BLaER1 treated with 17β-estradiol and CSF1 and Interleukin-3, amounts not matched to agents 10 nM and 100 nM (cell line): ENCODE results near the gene NUP188.

Experiments
- H3K27ac ChIP-seq, 11 experiments: shearing (Covaris generic); formaldehyde crosslinking; 2 replicates each; pipeline ENCODE4 v1.8.1; 2022
- H3K27me3 ChIP-seq, 11 experiments: shearing (Covaris generic); formaldehyde crosslinking; 2 replicates each; pipeline ENCODE4 v1.8.1; 2022
- H3K36me3 ChIP-seq, 11 experiments: shearing (Covaris generic); formaldehyde crosslinking; 2 replicates each; pipeline ENCODE4 v1.8.1; 2022
- H3K4me1 ChIP-seq, 10 experiments: shearing (Covaris generic); formaldehyde crosslinking; 2 replicates each; pipeline ENCODE4 v1.8.1; 2022
- H3K4me2 ChIP-seq, 11 experiments: shearing (Covaris generic); formaldehyde crosslinking; 2 replicates each; pipeline ENCODE4 v1.8.1; 2022
- H3K4me3 ChIP-seq, 10 experiments: shearing (Covaris generic); formaldehyde crosslinking; 2 replicates each; pipeline ENCODE4 v1.8.1; 2022
- H3K9ac ChIP-seq, 11 experiments: shearing (Covaris generic); formaldehyde crosslinking; 2 replicates each; pipeline ENCODE4 v1.8.1; 2022
- H3K9me3 ChIP-seq, 11 experiments: shearing (Covaris generic); formaldehyde crosslinking; replicated peaks in 1 of 11; 2 replicates each; pipeline ENCODE4 v1.8.1; 2022
- H4K20me1 ChIP-seq, 11 experiments: shearing (Covaris generic); formaldehyde crosslinking; 2 replicates each; pipeline ENCODE4 v1.8.1; 2022
- Cebpa-rat ChIP-seq, 11 experiments: shearing (Covaris generic); IDR thresholded peaks; 2 replicates each; pipeline ENCODE4 v1.8.1; 2022

Gene NUP188

GRCh38 chr9:129037767-129038098 is 90.2 kb downstream of the NUP188 start:
- H3K36me3 ChIP-seq: peaks cover 24 to 35% (median 31%) of the 10 kb centered on the region in 11 experiments
- peak overlapping the region; percentile 86 to 99 (median 97) for H3K4me2 ChIP-seq
- peaks cover 25 to 33% (median 27%) of the 10 kb centered on the region in 10 experiments for H3K4me1 ChIP-seq
- H4K20me1 ChIP-seq: peaks cover 0 to 55% (median 40%) of the 10 kb centered on the region in 11 experiments; a peak in 18 of 22 replicates
- H3K4me3 ChIP-seq: peak overlapping the region; percentile 85 to 98 (median 94)
- H3K9me3 ChIP-seq: no peaks in the 10 kb centered on the region
- H3K27me3 ChIP-seq: no peaks in the 10 kb centered on the region
- peak overlapping the region in 8 of 11 experiments; percentile 10 to 84 (median 70); a peak in 11 of 22 replicates for H3K27ac ChIP-seq
- TF ChIP-seq Cebpa-rat (IDR thresholded peaks at IDR 0.05): no peak
- H3K9ac ChIP-seq: peak overlapping the region; percentile 72 to 91 (median 86)

GRCh38 chr9:129038109-129038852 is 90.8 kb downstream of the NUP188 start:
- Histone ChIP-seq H3K27me3 (no peaks in the 10 kb centered on the region), H3K4me1 (peaks cover 25 to 33% (median 27%) of the 10 kb centered on the region in 10 experiments), H3K4me2 (peak overlapping the region; percentile 86 to 99 (median 97)), H3K36me3 (peaks cover 27 to 41% (median 36%) of the 10 kb centered on the region in 11 experiments), H3K4me3 (peak overlapping the region; percentile 85 to 98 (median 94); a peak in 16 of 20 replicates), H3K9ac (peak overlapping the region; percentile 72 to 91 (median 86)), H3K27ac (peak overlapping the region in 7 of 11 experiments; percentile 10 to 84 (median 79); a peak in 7 of 22 replicates), H4K20me1 (peaks cover 0 to 55% (median 40%) of the 10 kb centered on the region in 11 experiments; a peak in 18 of 22 replicates), H3K9me3 (no peaks in the 10 kb centered on the region)
- no peak for TF ChIP-seq Cebpa-rat (IDR thresholded peaks at IDR 0.05)

GRCh38 chr9:129040113-129040643 is 92.7 kb downstream of the NUP188 start:
- peak overlapping the region in 2 of 11 experiments; percentile 23 to 31; a peak in 2 of 22 replicates for H3K9ac ChIP-seq
- no peak overlapping the region for H3K4me3 ChIP-seq
- H3K4me1 ChIP-seq: peaks cover 25 to 33% (median 27%) of the 10 kb centered on the region in 10 experiments
- TF ChIP-seq Cebpa-rat (IDR thresholded peaks at IDR 0.05): no peak
- no peak overlapping the region for H3K4me2 ChIP-seq
- no peak overlapping the region for H3K27ac ChIP-seq
- peaks cover 0 to 57% (median 40%) of the 10 kb centered on the region in 11 experiments; a peak in 18 of 22 replicates for H4K20me1 ChIP-seq
- no peaks in the 10 kb centered on the region for H3K9me3 ChIP-seq
- peaks cover 46 to 60% (median 55%) of the 10 kb centered on the region in 11 experiments for H3K36me3 ChIP-seq
- H3K27me3 ChIP-seq: no peaks in the 10 kb centered on the region

DNA sequence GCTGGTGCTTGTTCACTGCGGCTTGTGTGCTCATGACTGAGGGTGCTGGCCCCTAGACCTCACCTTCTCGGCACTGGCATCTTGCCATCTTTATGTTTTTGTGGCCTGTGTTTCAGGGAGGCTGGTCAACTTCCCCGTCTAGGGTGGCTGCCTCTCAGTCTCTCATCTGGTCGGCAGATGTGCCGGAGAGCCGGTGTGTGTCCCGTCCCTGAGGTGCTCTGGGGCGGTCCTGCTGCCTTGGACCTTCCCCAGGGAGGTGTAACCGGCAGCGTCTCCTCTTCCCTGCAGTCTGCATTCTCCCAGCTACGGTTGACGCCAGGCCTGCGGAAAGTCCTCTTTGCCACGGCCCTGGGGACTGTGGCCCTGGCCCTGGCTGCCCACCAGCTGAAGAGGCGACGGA is 94.5 kb downstream of the NUP188 start:
- TF ChIP-seq Cebpa-rat (IDR thresholded peaks at IDR 0.05): no peak
- no peak overlapping the region for H3K27ac ChIP-seq
- no peak overlapping the region for H3K4me3 ChIP-seq
- no peaks in the 10 kb centered on the region for H3K9me3 ChIP-seq
- peaks cover 19 to 23% (median 21%) of the 10 kb centered on the region in 10 experiments for H3K4me1 ChIP-seq
- H3K27me3 ChIP-seq: no peaks in the 10 kb centered on the region
- H4K20me1 ChIP-seq: peaks cover 0 to 54% (median 36%) of the 10 kb centered on the region in 11 experiments; a peak in 18 of 22 replicates
- H3K36me3 ChIP-seq: peaks cover 59 to 78% (median 71%) of the 10 kb centered on the region in 11 experiments
- no peak overlapping the region for H3K4me2 ChIP-seq
- no peak overlapping the region; a peak in 1 of 22 replicates for H3K9ac ChIP-seq

DNA sequence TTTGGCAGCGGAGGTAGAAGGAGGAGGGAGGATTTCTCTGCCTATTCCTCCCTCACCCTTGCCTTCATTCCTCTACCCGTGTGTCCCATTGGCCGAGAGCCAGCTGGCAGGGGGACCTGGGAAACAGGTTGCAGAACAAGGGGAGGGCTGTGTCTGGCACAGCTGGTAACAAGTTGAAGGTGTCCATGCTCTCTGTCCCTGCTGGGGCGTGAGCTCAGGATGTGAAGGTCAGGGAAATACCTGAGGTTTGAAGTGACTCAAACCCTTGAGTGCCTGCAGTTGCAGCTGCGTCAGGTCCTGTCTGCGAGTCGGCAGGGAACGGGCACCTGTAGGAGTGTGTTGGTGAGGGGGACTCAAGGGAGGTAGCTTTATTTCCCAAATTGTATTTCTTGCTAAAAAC is 105.1 kb downstream of the NUP188 start:
- no peak overlapping the region for H3K27ac ChIP-seq
- H3K4me1 ChIP-seq: peaks cover 0 to 4% (median 1%) of the 10 kb centered on the region in 10 experiments; a peak in 9 of 20 replicates
- no peak overlapping the region for H3K4me2 ChIP-seq
- no peak overlapping the region for H3K9ac ChIP-seq
- H3K36me3 ChIP-seq: peaks cover 84 to 100% (median 94%) of the 10 kb centered on the region in 11 experiments
- TF ChIP-seq Cebpa-rat (IDR thresholded peaks at IDR 0.05): no peak
- H3K9me3 ChIP-seq: no peaks in the 10 kb centered on the region
- H3K27me3 ChIP-seq: no peaks in the 10 kb centered on the region
- H3K4me3 ChIP-seq: no peak overlapping the region
- H4K20me1 ChIP-seq: peaks cover 0 to 12% (median 0%) of the 10 kb centered on the region in 11 experiments; a peak in 5 of 22 replicates

DNA sequence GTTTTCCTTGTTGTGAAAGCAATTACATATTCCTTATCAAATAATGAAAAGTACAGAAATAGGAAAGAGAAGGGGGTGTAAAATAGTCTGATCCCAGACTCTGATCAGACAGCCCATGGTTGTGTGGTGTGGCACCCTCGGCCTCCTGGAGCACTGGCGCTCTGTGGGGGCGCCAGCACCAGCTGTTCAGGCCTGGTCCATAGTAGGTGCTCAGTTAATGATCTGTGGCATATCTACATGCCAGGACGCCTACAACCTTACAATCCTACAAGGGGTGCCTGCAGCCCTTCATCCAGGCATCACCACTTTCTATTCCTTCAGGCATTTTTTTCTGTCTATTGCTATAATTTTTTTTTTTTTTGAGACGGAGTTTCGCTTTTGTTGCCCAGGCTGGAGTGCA is 105.5 kb downstream of the NUP188 start:
- H3K4me3 ChIP-seq: no peak overlapping the region
- H3K4me1 ChIP-seq: peaks cover 0 to 8% (median 6%) of the 10 kb centered on the region in 10 experiments; a peak in 14 of 20 replicates
- H3K27ac ChIP-seq: no peak overlapping the region
- H3K27me3 ChIP-seq: no peaks in the 10 kb centered on the region
- no peak overlapping the region for H3K9ac ChIP-seq
- peaks cover 80 to 100% (median 91%) of the 10 kb centered on the region in 11 experiments for H3K36me3 ChIP-seq
- no peak overlapping the region for H3K4me2 ChIP-seq
- H3K9me3 ChIP-seq: no peaks in the 10 kb centered on the region
- no peak for TF ChIP-seq Cebpa-rat (IDR thresholded peaks at IDR 0.05)
- peaks cover 0 to 12% (median 0%) of the 10 kb centered on the region in 11 experiments; a peak in 5 of 22 replicates for H4K20me1 ChIP-seq

- Histone ChIP-seq H3K4me2 (no peak overlapping the region), H3K4me1 (peaks cover 0 to 21% (median 14%) of the 10 kb centered on the region in 10 experiments; a peak in 14 of 20 replicates), H3K36me3 (peaks cover 73 to 100% (median 86%) of the 10 kb centered on the region in 11 experiments), H3K9ac (no peak overlapping the region), H3K27ac (no peak overlapping the region), H3K27me3 (no peaks in the 10 kb centered on the region), H3K9me3 (no peaks in the 10 kb centered on the region), H3K4me3 (no peak overlapping the region), H4K20me1 (peaks cover 0 to 5% (median 0%) of the 10 kb centered on the region in 11 experiments; a peak in 5 of 22 replicates)
- no peak for TF ChIP-seq Cebpa-rat (IDR thresholded peaks at IDR 0.05)
Observed at GRCh38 chr9:129054163-129054851, 106.8 kb downstream of the NUP188 start.
